HL-60/S4 treated with retinoic acid at 250 ng/mL for 4 days and 3 days (cell line): ENCODE data around the gene C6orf120.

ENCODE experiments used
- in situ Hi-C: fragments of 300-500 bp; cut with MboI; formaldehyde crosslinking; loops from 2 replicates; pipeline ENCODE4 v1.7.0; 2022; ENCODE audit warnings: low sequenced_read_pairs

Gene C6orf120

DNA sequence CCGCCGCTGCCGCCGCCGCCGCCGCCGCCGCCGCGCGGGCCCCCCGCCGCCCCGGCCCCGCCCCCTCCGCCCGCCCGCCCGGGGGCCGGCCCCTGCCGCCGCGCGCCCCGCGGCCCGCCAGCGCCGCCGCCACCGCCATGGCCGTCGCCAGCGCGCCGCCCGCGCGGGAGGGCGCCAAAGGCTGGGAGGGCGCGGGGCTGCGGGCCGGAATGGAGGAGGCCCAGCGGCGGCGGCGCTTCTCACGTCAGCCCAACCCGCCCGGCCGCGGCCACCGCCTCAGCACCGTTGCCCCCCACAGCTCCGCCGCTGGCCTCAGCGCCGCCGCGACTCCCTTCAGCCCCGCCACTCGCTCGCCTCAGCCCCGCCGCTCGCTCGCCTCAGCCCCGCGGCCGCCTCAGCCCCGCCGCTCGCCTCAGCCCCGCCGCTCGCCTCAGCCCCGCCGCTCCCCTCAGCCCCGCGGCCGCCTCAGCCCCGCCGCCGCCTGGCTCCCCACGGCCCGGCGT, 22.1 kb downstream of the C6orf120 start:
- in situ Hi-C loops = no loop called here

DNA sequence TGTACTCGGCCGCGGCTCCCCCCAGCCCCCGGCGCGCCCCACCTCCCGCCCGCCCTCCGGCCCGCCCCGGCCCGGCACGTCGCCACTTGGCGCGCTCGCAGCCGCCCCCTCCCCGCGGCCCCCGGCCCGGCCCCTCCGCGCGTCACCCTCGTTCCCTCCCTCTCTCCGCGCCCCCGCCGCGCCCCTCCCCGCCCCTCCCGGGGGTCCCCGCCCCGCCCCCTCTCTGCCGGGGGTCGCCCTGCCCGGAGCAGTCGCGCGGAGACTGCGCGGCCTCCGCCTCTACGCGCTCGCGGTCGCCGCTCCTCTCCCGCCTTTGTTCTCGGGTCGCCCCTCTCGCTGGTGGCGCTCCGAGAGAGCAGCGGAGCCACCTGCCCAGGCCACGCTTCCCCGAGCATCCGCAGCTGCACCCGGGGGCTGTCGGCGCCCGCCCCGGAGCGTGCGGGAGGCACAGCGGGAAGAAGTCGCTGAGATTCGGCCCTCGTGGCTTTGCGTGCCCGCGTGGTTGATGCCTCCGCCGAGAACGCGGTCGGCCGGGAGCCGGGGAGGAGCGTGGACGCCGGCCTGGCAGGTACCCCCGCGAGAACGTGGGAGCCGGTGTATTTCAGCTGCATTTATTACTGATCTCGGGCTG, 22.7 kb downstream of the C6orf120 start, which contains the start of gene PHF10:
Gene PHF10 (minus strand): TSS at position 7 of the 631 bp plus-strand sequence. CDS start 569 bp downstream, outside the sequence.
- in situ Hi-C loops = no loop called here

DNA sequence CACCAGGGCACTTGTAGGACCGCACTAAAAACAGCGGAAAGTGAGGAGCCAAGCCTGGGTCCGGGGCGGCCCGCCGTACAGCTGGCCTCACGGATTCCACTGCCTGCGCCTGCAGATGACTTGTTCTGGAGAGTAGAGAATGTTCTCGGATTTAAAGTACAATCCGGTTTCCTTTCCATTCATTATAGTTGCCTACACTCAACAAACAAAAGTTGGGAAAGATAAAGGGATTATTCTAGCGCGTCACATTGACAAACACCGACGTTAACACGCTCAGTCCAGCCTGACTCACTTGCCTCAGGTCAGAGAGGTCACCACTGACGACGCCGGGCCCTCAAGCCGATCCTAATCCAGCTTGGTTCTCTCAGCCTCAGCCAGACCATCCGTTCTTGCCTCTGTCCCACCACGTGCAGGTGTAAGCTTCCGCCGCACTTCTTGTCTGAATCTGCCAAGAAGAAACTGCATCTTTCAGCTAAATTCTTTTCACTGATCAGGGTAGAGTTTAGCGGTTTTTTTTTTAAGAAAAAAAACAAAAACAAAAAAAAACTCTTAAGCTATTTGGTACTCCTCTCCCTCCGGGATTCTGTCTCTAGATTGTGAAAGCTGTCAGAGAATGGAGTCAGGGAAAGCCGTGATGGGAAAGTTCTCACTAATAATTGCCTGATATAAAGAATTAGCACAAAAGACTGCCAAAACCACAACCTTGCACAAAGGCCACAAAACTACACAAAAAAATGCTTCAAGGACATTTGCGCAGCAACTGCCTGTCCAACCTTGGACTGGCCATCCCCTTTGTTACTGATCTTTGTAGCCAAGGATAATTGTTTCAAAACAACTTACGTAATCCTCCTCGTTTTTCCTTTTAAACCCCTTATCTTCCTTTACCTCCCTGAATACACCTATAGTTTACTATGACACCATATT, 23.5 kb downstream of the C6orf120 start:
- in situ Hi-C loops = no loop called here

DNA sequence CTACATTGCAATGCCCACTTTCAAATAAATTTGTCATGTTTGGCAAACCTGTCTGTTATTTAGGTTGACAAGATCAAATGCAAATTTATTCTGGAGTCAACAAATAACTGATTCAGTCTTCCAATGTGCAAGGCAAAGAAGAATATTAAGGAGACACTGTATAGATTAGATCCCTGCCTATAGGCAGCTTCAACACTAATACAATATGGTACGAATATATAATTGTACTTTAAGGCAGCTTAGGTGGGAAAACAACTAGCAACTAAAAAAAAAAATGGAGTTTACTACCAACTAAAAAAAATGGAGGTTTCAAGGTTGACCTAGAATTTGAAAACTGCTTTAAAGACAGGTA, 24.1 kb downstream of the C6orf120 start:
- in situ Hi-C loops = no loop called here

DNA sequence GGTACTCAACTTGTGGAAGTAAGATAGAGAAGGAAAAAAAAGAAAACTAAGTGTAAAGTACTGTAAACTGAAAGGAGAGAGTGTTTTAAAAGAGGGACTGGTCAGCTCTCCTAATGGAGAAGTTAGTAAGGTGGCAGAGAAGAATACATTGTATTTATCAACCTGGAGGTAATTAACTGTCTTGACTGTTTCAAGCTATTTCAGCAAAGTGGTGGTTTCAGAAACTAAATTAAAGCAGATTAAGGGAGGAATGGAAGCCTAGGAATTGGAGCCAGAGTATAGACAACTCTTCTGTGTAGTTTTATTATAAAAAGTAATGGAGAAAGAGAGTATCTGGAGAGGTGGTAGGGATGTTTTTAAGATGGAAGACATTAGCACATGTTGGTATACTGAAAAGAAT, 25.0 kb downstream of the C6orf120 start:
- in situ Hi-C loops = no loop called here

DNA sequence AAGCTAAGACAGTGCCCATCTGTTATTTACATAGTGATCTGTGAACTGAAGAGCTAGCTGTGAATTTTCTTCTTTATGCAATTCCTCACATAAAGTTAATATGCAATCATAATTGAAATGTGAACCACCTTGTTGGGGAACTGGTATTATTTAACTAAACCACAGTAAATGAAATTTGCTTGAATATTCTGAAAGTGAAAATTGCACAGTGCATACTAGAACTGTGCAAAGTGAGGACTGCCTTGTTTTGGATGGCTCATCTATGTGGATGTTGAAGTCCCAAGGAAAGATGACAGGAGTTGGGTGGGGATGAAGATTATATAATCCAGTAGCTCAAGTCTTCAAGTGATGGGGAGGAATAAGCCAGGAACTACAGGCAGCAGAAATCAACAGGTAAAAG, 28.0 kb downstream of the C6orf120 start:
- in situ Hi-C loops = no loop called here

DNA sequence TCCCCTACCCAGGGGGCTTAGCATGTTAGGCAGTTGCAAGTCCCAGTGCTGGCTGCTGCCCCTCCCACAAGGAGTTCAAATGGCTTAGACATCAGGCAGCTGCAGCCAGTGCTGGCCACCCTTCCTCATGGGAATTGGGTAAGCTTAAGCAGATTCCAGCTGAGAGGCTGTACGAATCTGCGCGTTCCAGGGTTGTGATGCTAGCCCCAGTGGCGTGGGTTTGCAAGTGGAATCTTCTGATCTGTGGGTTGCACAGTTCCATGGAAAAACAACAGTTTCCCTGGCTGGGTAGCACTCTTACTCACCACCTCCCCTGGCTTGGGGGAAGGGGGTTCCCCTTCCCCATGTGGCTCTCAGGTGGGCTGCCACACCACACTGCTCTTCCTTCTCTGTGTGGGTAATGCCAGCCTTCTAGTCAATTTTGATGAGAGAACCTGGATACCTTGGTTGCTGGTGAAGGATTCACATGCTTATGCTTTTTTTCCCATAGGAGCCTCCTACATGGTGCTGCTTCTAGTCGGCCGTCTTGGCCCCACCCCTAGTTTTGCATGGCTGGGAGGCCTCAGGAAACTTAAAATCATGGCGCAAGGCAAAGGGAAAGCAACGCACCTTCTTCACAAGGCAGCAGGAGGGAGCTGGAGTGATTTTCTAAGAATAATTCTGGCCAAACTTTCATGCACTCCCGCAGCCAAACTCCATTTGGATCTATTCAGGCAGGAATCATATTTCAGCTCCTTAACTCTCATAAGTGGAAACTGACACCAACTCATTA, 36.5 kb downstream of the C6orf120 start:
- in situ Hi-C loops = no loop called here

DNA sequence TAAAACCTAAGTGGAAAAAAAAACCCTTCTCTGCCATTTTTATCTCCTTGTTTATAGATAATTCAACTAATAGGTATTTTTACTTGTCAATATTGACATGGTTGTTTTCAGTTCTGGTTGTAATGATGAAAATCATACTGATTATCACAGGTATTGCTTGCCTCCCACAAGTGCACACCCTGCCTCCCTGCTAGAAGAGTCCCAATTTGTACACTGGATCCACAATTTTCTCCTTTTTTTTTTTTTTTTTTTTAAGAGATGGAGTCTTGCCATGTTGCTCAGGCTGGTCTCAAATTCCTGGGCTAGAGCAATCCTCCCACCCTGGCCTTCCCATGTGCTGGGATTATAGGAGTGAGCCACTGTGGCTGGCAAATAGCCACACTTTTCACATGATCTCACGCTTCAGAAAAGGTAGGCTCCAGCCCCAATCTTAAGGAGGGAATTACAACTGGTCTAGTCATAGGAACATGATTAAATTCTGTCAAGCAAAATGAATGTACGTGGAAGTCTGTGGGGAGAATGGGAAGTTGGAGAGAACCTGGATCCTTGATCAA, 37.1 kb downstream of the C6orf120 start:
- in situ Hi-C loops = no loop called here

DNA sequence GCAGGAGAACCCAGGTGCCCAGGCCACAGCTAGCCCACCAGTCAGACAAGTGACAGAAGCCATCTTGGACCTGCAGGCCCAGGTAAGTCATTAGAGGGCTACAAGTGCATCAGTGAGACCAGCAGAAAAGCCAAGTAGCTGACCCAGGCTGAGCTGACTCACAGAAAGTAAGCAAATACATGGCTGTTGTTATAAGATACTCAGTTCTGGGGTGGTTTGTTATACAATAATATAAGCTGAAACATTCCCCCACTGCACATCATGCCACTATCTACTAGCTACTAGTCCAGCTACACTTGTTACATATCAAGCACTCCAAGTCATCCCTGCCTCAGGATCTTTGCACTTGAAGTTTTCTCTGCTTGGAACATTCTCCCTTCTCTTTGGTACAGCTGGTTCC, 39.4 kb downstream of the C6orf120 start:
- in situ Hi-C loops = no loop called here

DNA sequence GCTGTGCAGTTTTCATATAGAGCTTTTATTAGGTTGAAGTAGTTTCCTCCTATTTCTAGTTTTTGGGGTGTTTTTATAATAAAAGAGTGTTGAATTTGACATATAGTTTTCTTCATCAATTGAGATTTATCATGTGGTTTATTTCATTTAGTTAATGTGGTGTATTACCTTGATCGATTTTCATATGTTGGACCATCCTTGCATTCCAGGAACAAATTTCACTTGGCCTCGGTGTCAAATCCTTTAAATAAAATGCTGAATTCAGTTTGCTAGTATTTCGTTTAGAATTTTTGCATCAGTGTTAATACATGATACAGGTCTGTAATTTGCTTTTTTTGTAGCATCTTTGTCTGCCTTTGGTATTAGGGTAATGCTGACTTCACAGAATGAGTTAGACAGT, 43.5 kb downstream of the C6orf120 start:
- in situ Hi-C loops = no loop called here

DNA sequence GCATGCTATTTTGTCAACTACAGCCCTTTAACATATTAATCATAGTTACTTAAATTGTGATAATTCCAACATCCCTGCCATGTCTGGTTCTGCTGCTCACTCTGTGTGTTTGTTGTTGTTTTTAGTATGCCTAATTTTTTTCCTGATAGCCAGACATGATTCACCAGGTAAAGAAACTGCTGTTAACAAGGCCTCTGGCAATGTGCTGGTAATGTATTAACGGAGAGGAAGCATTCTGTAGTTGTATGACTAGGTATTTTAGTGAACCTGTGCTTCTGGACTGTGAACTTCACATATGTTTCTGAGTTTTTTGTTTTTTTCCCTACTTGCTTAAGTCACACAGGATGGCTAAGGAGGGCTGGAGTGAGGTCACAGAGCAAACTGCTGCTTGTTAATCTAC, 44.6 kb downstream of the C6orf120 start:
- in situ Hi-C loops = no loop called here

DNA sequence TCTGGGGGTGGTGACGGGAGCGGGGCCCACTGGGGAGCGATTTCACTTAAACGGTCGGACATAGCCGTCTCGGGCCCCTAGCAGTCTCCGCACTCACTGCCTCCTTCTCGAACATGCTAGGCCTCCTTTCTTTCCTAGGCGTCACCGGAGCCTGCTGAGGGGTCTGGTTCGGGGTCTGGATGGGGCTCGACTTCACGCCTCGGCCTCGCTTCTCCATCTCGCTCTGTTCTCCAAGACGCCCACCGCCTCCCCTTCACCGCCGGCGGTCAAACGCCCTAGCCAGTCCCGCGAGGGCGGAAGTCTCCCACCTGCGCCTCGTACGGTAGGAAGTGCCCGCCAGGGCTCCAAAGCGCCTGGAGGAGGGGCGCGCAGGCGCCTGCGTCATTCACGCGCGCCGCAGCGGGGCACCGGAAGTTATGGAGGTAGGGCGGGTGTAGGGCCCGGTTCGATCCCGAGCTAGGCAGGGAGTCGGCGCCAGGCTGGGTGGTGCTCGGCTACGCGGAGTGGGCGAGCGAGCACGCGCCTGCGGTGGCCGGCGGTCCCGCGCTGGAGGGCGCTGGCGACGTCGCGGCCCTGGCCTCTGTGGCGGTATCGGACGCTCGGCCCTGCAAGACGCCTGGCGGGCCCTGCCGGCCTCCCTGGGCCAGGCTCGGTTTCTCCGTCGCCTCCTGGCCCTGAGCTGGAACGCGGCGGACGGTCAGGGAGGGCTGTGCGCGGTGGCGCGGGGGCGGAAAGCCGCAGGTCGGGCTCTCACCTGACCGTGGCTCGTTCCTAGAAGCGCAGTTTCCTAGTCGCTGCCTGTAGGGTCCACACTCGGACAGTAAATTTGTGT, 49.5 kb downstream of the C6orf120 start, which contains the start of the genes DYNLT2 and ERMARD:
Gene DYNLT2 (minus strand): TSS at position 331 of the 832 bp plus-strand sequence. CDS start 114 bp downstream, at position 217.
Gene ERMARD (plus strand): TSS at position 381 of the 832 bp plus-strand sequence. CDS start 36 bp downstream, at position 417.
- in situ Hi-C loops = no loop called here

DNA sequence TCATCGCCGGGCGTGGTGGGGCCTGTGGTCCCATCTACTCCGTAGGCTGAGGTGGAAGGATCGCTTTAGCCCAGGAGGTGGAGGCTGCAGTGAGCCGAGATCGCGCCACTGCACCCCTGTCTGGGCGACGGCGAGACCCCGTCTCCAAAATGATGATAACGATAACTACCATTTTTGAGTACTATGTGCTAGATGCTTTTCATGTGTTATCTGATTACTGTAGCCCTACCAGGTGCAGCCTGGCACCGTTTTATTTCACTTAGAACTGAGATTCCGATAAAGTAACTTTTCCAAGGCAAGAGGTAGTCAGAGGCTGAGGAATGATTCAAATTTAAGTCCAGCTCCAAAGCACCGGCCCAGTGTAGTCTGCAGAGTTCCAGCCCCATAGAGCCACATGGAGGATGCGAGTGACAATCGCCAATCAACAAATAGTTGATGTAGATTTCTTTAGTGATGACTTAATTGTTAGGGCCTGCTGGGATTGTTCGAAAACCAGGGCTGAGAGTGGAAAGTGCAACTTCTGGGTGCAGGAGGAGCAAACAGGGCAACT, 50.2 kb downstream of the C6orf120 start:
- in situ Hi-C loops = no loop called here
